OCI-LY1 (cell line): ENCODE measurements around the gene ZBTB20.

Experiments
- H2AFZ ChIP-seq: fragments of 200-600 bp; sonication (generic), shearing (Covaris generic); 2 replicates; pipeline ENCODE4 v1.6.0; 2014; ENCODE audit warnings: antibody characterized with exemption, mild to moderate bottlenecking, low read length
- H3F3A ChIP-seq: fragments of 200-600 bp; sonication (generic), shearing (Covaris generic); 2 replicates; pipeline ENCODE4 v1.6.0; 2014; ENCODE audit warnings: mild to moderate bottlenecking, antibody characterized with exemption, low read length, moderate library complexity; ENCODE audit not compliant: insufficient read depth
- H3K27ac ChIP-seq: fragments of 200-600 bp; sonication (generic); 2 replicates; pipeline ENCODE4 v1.5.1; 2014; ENCODE audit warnings: low read length, mixed run types, mild to moderate bottlenecking, low read depth; ENCODE audit not compliant: poor library complexity, severe bottlenecking
- H3K27me3 ChIP-seq: fragments of 200-600 bp; sonication (generic); 2 replicates; pipeline ENCODE4 v1.6.0; 2014; ENCODE audit warnings: antibody characterized with exemption, mild to moderate bottlenecking, low read length, moderate library complexity; ENCODE audit not compliant: insufficient read depth
- H3K36me3 ChIP-seq: fragments of 200-600 bp; sonication (generic); 2 replicates; pipeline ENCODE4 v1.6.1; 2014; ENCODE audit warnings: mild to moderate bottlenecking, antibody characterized with exemption, low read length, moderate library complexity, mixed read lengths; ENCODE audit not compliant: insufficient read depth
- H3K4me1 ChIP-seq: fragments of 200-600 bp; sonication (generic); 2 replicates; pipeline ENCODE4 v1.5.1; 2014; ENCODE audit warnings: mild to moderate bottlenecking, low read length, moderate library complexity; ENCODE audit not compliant: insufficient read depth, severe bottlenecking
- H3K4me2 ChIP-seq: fragments of 200-600 bp; sonication (generic), shearing (Covaris generic); 2 replicates; pipeline ENCODE4 v1.6.1; 2014; ENCODE audit warnings: low read length
- H3K4me3 ChIP-seq: fragments of 200-600 bp; sonication (generic); 2 replicates; pipeline ENCODE4 v1.5.1; 2014; ENCODE audit warnings: low read length, low read depth, mild to moderate bottlenecking, mixed read lengths; ENCODE audit not compliant: poor library complexity, severe bottlenecking
- H3K79me2 ChIP-seq: fragments of 200-600 bp; shearing (Covaris generic); 2 replicates; pipeline ENCODE4 v1.6.1; 2016; ENCODE audit warnings: mixed run types, low read length, mixed read lengths; ENCODE audit not compliant: insufficient read depth
- H3K9ac ChIP-seq: fragments of 200-600 bp; sonication (generic), shearing (Covaris generic); 2 replicates; pipeline ENCODE4 v1.6.1; 2014; ENCODE audit warnings: mild to moderate bottlenecking, low read length, mixed read lengths
- H3K9me2 ChIP-seq: fragments of 200-600 bp; sonication (generic), shearing (Covaris generic); 2 replicates; pipeline ENCODE4 v1.6.1; 2014; ENCODE audit warnings: low read depth, mild to moderate bottlenecking, low read length, mixed read lengths
- H3K9me3 ChIP-seq: fragments of 200-600 bp; shearing (Covaris generic); 2 replicates; pipeline ENCODE4 v1.6.1; 2014; ENCODE audit warnings: low read length, mixed read lengths
- H4K20me1 ChIP-seq: fragments of 200-600 bp; sonication (generic), shearing (Covaris generic); 2 replicates; pipeline ENCODE4 v1.6.0; 2016; ENCODE audit warnings: mild to moderate bottlenecking, low read length; ENCODE audit not compliant: insufficient read depth
- EZH2 ChIP-seq: fragments of 200-600 bp; sonication (generic), shearing (Covaris generic); IDR thresholded peaks from 2 replicates; pipeline ENCODE4 v1.8.0; 2017; ENCODE audit warnings: borderline replicate concordance, mixed run types, mild to moderate bottlenecking, antibody characterized with exemption, low read length, moderate library complexity, mixed read lengths
- TF ChIP-seq, protein P1 (sequence below): fragments of 200-600 bp; sonication (generic), shearing (Covaris generic); IDR thresholded peaks from 2 replicates; pipeline ENCODE4 v1.5.1; 2017; ENCODE audit warnings: mild to moderate bottlenecking, antibody characterized with exemption, low read length, moderate library complexity, mixed read lengths

The ZBTB20 gene

DNA sequence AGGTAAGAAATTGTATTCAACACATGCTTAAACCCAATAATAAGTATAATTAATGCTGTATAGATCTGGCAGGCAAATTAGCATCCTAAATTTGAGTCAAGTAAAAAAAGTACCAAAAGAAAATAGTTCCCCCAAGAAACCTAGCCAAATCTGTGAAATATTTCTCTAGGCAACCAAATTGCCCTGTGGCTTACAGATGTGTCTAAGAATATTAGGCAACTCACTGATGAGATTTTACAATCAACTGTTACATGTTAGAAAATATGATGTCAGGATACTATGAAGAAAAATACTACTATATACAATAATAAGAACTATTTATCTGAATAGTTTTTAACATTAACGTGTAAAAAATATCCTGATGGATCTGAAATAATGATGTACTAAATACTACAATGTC is 456.2 kb downstream of the ZBTB20 start:
- Histone ChIP-seq H3K27ac (no peak overlapping the region), H3F3A (no peaks in the 10 kb centered on the region), H3K4me3 (no peak overlapping the region), H3K27me3 (no peaks in the 10 kb centered on the region), H3K9ac (no peak overlapping the region), H3K9me3 (no peaks in the 10 kb centered on the region), H3K79me2 (no peaks in the 10 kb centered on the region), H4K20me1 (no peaks in the 10 kb centered on the region), H3K9me2 (no peaks in the 10 kb centered on the region), H2AFZ (no peak overlapping the region), H3K4me1 (no peaks in the 10 kb centered on the region), H3K36me3 (no peaks in the 10 kb centered on the region), H3K4me2 (no peak overlapping the region)
- TF ChIP-seq, protein P1, sequence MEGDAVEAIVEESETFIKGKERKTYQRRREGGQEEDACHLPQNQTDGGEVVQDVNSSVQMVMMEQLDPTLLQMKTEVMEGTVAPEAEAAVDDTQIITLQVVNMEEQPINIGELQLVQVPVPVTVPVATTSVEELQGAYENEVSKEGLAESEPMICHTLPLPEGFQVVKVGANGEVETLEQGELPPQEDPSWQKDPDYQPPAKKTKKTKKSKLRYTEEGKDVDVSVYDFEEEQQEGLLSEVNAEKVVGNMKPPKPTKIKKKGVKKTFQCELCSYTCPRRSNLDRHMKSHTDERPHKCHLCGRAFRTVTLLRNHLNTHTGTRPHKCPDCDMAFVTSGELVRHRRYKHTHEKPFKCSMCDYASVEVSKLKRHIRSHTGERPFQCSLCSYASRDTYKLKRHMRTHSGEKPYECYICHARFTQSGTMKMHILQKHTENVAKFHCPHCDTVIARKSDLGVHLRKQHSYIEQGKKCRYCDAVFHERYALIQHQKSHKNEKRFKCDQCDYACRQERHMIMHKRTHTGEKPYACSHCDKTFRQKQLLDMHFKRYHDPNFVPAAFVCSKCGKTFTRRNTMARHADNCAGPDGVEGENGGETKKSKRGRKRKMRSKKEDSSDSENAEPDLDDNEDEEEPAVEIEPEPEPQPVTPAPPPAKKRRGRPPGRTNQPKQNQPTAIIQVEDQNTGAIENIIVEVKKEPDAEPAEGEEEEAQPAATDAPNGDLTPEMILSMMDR, result no peak
- TF ChIP-seq EZH2, result no peak

DNA sequence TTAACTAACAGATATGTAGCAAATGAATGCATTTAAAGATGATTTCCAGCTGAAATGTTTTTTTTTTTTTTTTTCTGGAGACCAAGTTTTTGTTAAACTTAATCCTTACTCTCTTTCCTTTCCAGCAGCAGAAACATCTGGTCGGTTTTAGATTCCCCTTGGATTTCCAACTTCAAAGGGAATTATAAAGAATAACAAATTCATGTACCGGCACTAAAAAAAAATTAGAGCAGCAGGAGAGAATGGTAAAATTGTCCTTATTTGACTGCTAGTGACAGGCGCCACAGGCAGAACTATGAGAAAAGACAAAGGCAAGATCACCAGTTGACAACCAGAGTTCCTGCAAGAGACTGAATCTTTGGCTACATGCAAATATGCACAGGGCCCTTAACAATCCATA is 459.9 kb downstream of the ZBTB20 start:
- H3K4me2 ChIP-seq, result no peak overlapping the region
- no peak overlapping the region for H3K4me3 ChIP-seq
- H3F3A ChIP-seq, result no peaks in the 10 kb centered on the region
- no peaks in the 10 kb centered on the region for H3K9me3 ChIP-seq
- TF ChIP-seq, protein P1, result no peak
- TF ChIP-seq EZH2, result no peak
- no peaks in the 10 kb centered on the region for H3K9me2 ChIP-seq
- H3K27ac ChIP-seq, result no peak overlapping the region
- H3K27me3 ChIP-seq, result no peaks in the 10 kb centered on the region
- H4K20me1 ChIP-seq, result no peaks in the 10 kb centered on the region
- H3K36me3 ChIP-seq, result no peaks in the 10 kb centered on the region
- H3K9ac ChIP-seq, result no peak overlapping the region
- H2AFZ ChIP-seq, result no peak overlapping the region
- H3K79me2 ChIP-seq, result no peaks in the 10 kb centered on the region
- no peaks in the 10 kb centered on the region for H3K4me1 ChIP-seq

DNA sequence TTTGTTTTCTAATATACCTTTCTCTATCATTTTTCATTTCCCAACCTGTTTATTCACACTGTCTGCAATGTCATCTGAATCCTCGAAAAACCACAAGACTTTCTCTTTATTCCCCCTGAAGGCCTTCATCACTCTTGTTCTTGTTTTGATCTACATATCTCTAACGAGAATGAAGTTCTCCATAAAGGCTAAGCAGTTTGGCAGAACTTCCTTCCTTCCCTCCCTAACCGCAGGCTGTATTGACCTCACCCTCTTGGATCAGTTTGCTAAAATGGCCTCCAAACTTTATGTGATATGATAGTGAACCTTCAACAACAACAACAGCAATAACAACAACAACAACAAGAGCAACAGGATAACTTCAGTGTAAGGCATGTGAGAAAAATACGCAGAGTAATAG is 460.5 kb downstream of the ZBTB20 start:
- Histone ChIP-seq H3K4me3 (no peak overlapping the region), H3K9ac (no peak overlapping the region), H3F3A (no peaks in the 10 kb centered on the region), H3K9me3 (no peaks in the 10 kb centered on the region), H3K36me3 (no peaks in the 10 kb centered on the region), H3K27me3 (no peaks in the 10 kb centered on the region), H3K27ac (no peak overlapping the region), H2AFZ (no peak overlapping the region), H3K4me2 (no peak overlapping the region), H3K79me2 (no peaks in the 10 kb centered on the region), H3K4me1 (no peaks in the 10 kb centered on the region), H3K9me2 (no peaks in the 10 kb centered on the region), H4K20me1 (no peaks in the 10 kb centered on the region)
- no peak for TF ChIP-seq EZH2
- TF ChIP-seq, protein P1, result no peak
